ENCODE results near the gene ADGRG2. TPM values are rescaled to one million over a fixed set of nuclear protein-coding genes. Genes with fewer than 3 reads are reported as not detected.

The ADGRG2 gene
- total RNA-seq, 2 donors from 2014 or later: 5.9 to 9.4 TPM

- no peak overlapping the region for H3K4me3 ChIP-seq (ENCODE audit: low read length)
- no peaks in the 10 kb centered on the region for H3K4me1 ChIP-seq (ENCODE audit: control insufficient read depth, insufficient read depth, low read length)
- H3K9ac ChIP-seq (ENCODE audit: extremely low read depth, low read length, poor library complexity, severe bottlenecking): no peak overlapping the region
- Mint-ChIP-seq H3K9me3 (peaks cover 56% of the 10 kb centered on the region), H3K4me3 (no peak overlapping the region), H3K27me3 (ENCODE audit: insufficient read depth) (no peaks in the 10 kb centered on the region), H3K4me1 (peaks cover 18% of the 10 kb centered on the region), H3K36me3 (ENCODE audit: low read depth) (peaks cover 30% of the 10 kb centered on the region), H3K27ac (peak overlapping the region; percentile 61)
- TF ChIP-seq, protein P1, sequence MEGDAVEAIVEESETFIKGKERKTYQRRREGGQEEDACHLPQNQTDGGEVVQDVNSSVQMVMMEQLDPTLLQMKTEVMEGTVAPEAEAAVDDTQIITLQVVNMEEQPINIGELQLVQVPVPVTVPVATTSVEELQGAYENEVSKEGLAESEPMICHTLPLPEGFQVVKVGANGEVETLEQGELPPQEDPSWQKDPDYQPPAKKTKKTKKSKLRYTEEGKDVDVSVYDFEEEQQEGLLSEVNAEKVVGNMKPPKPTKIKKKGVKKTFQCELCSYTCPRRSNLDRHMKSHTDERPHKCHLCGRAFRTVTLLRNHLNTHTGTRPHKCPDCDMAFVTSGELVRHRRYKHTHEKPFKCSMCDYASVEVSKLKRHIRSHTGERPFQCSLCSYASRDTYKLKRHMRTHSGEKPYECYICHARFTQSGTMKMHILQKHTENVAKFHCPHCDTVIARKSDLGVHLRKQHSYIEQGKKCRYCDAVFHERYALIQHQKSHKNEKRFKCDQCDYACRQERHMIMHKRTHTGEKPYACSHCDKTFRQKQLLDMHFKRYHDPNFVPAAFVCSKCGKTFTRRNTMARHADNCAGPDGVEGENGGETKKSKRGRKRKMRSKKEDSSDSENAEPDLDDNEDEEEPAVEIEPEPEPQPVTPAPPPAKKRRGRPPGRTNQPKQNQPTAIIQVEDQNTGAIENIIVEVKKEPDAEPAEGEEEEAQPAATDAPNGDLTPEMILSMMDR (conservative IDR thresholded peaks at IDR 0.05): no peak
- H3K27ac ChIP-seq (ENCODE audit: low read depth, low read length): no peak overlapping the region
- H3K9me3 ChIP-seq (ENCODE audit: control insufficient read depth, low read length): no peaks in the 10 kb centered on the region
- WGBS, 2 experiments (ENCODE audit: insufficient coverage in 1 of 2, insufficient read length in 1 of 2): 85% methylated on average over 8 of the region's 8 CpGs; no CpG with 5 or more reads in 1 of the 2 experiments
- no peaks in the 10 kb centered on the region for H3K36me3 ChIP-seq (ENCODE audit: control insufficient read depth, insufficient read depth, low read length)
- H3K27me3 ChIP-seq (ENCODE audit: control insufficient read depth, insufficient read depth, low read length, poor library complexity, severe bottlenecking): no peaks in the 10 kb centered on the region
- peak; percentile 56 for DNase-seq
Observed at GRCh38 chrX:18949944-18950301, 172.3 kb downstream of the ADGRG2 start.

GRCh38 chrX:18949291-18949943 lies 172.9 kb downstream of the ADGRG2 start:
- Histone ChIP-seq H3K27ac (ENCODE audit: low read depth, low read length) (no peak overlapping the region), H3K27me3 (ENCODE audit: control insufficient read depth, insufficient read depth, low read length, poor library complexity, severe bottlenecking) (no peaks in the 10 kb centered on the region), H3K4me1 (ENCODE audit: control insufficient read depth, insufficient read depth, low read length) (no peaks in the 10 kb centered on the region), H3K4me3 (ENCODE audit: low read length) (no peak overlapping the region), H3K36me3 (ENCODE audit: control insufficient read depth, insufficient read depth, low read length) (no peaks in the 10 kb centered on the region), H3K9ac (ENCODE audit: extremely low read depth, low read length, poor library complexity, severe bottlenecking) (no peak overlapping the region), H3K9me3 (ENCODE audit: control insufficient read depth, low read length) (no peaks in the 10 kb centered on the region)
- TF ChIP-seq, protein P1 (conservative IDR thresholded peaks at IDR 0.05): no peak
- WGBS, 2 experiments (ENCODE audit: insufficient coverage in 1 of 2, insufficient read length in 1 of 2): 94% methylated on average over 4 of the region's 4 CpGs; no CpG with 5 or more reads in 1 of the 2 experiments
- H3K4me3 Mint-ChIP-seq: no peak overlapping the region
- DNase-seq: no peak
- peaks cover 57% of the 10 kb centered on the region for H3K9me3 Mint-ChIP-seq
- H3K4me1 Mint-ChIP-seq: peaks cover 23% of the 10 kb centered on the region
- peaks cover 30% of the 10 kb centered on the region for H3K36me3 Mint-ChIP-seq (ENCODE audit: low read depth)
- no peak overlapping the region for H3K27ac Mint-ChIP-seq
- H3K27me3 Mint-ChIP-seq (ENCODE audit: insufficient read depth): no peaks in the 10 kb centered on the region

- H3K36me3 Mint-ChIP-seq (ENCODE audit: low read depth): peaks cover 32% of the 10 kb centered on the region
- Histone ChIP-seq H3K4me3 (ENCODE audit: low read length) (no peak overlapping the region), H3K27me3 (ENCODE audit: control insufficient read depth, insufficient read depth, low read length, poor library complexity, severe bottlenecking) (no peaks in the 10 kb centered on the region), H3K9me3 (ENCODE audit: control insufficient read depth, low read length) (no peaks in the 10 kb centered on the region), H3K9ac (ENCODE audit: extremely low read depth, low read length, poor library complexity, severe bottlenecking) (no peak overlapping the region), H3K27ac (ENCODE audit: low read depth, low read length) (no peak overlapping the region), H3K36me3 (ENCODE audit: control insufficient read depth, insufficient read depth, low read length) (no peaks in the 10 kb centered on the region), H3K4me1 (ENCODE audit: control insufficient read depth, insufficient read depth, low read length) (no peaks in the 10 kb centered on the region)
- no peak overlapping the region for H3K4me3 Mint-ChIP-seq
- DNase-seq: no peak
- H3K4me1 Mint-ChIP-seq: peaks cover 25% of the 10 kb centered on the region
- H3K27ac Mint-ChIP-seq: no peak overlapping the region
- peaks cover 63% of the 10 kb centered on the region for H3K9me3 Mint-ChIP-seq
- TF ChIP-seq, protein P1 (conservative IDR thresholded peaks at IDR 0.05): no peak
- H3K27me3 Mint-ChIP-seq (ENCODE audit: insufficient read depth): no peaks in the 10 kb centered on the region
- WGBS, 2 experiments (ENCODE audit: insufficient coverage in 1 of 2, insufficient read length in 1 of 2): 80 to 95% methylated on average over 2 to 4 of the region's 4 CpGs
Observed at GRCh38 chrX:18946611-18947010, 175.7 kb downstream of the ADGRG2 start.

Measured in endodermal cell (in vitro differentiated cells).